GM12891 (cell line): ENCODE results near the gene IRGC.
"Not testable (repeated sequence)": the region's sequence is repeated elsewhere in the genome, so short reads cannot be mapped to it uniquely, and the experiment has no call there.

Source experiments
- DNase-seq: peaks from one replicate; pipeline ENCODE4 v3.0.0; 2011; ENCODE audit warnings: low spot score; ENCODE audit not compliant: insufficient read length
- FAIRE-seq: peaks from 2 replicates; lab custom pipeline; 2011; peaks lifted over from hg19 to GRCh38; lab: Jason Lieb, UNC
- PAX5 ChIP-seq: IDR thresholded peaks from 2 replicates; pipeline ENCODE4 v1.6.1; 2011; ENCODE audit warnings: low read length, moderate library complexity, mild to moderate bottlenecking; ENCODE audit not compliant: insufficient read depth, severe bottlenecking
- POLR2A ChIP-seq: IDR thresholded peaks from 2 replicates; pipeline ENCODE4 v1.6.1; 2011; ENCODE audit warnings: low read depth, low read length, control low read depth
- POLR2AphosphoS5 ChIP-seq: IDR thresholded peaks from 2 replicates; pipeline ENCODE4 v1.6.1; 2011; ENCODE audit warnings: low read depth, low read length, control low read depth
- POU2F2 ChIP-seq: IDR thresholded peaks from 2 replicates; pipeline ENCODE4 v1.6.1; 2011; ENCODE audit warnings: low read depth, mild to moderate bottlenecking, control low read depth, low read length, moderate library complexity
- SPI1 ChIP-seq: IDR thresholded peaks from 2 replicates; pipeline ENCODE4 v1.6.1; 2011; ENCODE audit warnings: low read depth, low read length, control low read depth
- TAF1 ChIP-seq: IDR thresholded peaks from 2 replicates; pipeline ENCODE4 v1.6.1; 2011; ENCODE audit warnings: low read depth, low read length, control low read depth

IRGC gene

DNA sequence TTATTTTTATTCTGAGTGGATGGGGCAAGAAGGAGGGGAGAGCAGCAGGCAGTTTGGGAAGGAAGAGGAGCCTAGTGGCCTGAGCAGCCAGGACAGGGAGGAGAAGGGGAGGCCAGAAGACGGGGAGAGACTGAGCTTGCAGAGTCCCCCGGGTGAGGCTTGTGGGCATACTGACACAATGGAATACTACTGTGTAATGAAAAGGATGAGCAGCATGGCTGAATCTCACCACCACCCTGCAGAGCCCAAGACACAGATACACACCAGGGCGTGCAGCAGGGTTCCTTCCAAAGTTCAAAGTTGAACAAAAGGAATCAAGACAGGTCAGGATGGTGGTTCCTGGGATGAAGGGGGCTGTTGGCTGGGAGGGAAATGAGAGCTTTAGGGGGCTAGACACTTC is 46.9 kb downstream of the IRGC start:
- DNase-seq (no peak), FAIRE-seq (no peak)
- no peak for TF ChIP-seq PAX5
- no peak for TF ChIP-seq POLR2A

GRCh38 chr19:43763473-43763939 is 47.6 kb downstream of the IRGC start:
- FAIRE-seq: peak; percentile 43
- DNase-seq: no peak

DNA sequence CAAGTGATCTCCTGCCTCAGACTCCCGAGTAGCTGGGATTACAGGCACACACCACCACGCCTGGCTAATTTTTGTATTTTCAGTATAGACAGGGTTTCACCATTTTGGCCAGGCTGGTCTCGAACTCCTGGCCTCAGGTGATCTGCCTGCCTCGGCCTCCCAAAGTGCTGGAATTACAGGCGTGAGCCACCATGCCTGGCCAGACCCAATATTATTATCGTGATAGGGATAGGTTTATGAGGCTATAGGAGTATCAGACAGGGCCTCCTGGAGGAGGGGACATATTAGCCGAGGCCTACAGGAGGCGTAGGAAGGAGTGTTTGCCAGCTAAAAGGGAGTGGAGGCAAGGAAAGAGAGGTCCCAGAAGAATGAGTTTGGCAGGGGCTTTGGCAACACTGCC is 48.8 kb downstream of the IRGC start:
- FAIRE-seq, DNase-seq: not testable (repeated sequence)

More at GRCh38 chr19:43763473-43763939, 47.6 kb downstream of the IRGC start:
- no peak for TF ChIP-seq TAF1
- TF ChIP-seq POU2F2: peak; percentile 58; the same call in 1 of the 2 replicates
- TF ChIP-seq POLR2AphosphoS5: no peak
- peak; percentile 27 for TF ChIP-seq PAX5
- no peak for TF ChIP-seq SPI1
- TF ChIP-seq POLR2A: peak; percentile 35; the same call in 1 of the 2 replicates

DNA sequence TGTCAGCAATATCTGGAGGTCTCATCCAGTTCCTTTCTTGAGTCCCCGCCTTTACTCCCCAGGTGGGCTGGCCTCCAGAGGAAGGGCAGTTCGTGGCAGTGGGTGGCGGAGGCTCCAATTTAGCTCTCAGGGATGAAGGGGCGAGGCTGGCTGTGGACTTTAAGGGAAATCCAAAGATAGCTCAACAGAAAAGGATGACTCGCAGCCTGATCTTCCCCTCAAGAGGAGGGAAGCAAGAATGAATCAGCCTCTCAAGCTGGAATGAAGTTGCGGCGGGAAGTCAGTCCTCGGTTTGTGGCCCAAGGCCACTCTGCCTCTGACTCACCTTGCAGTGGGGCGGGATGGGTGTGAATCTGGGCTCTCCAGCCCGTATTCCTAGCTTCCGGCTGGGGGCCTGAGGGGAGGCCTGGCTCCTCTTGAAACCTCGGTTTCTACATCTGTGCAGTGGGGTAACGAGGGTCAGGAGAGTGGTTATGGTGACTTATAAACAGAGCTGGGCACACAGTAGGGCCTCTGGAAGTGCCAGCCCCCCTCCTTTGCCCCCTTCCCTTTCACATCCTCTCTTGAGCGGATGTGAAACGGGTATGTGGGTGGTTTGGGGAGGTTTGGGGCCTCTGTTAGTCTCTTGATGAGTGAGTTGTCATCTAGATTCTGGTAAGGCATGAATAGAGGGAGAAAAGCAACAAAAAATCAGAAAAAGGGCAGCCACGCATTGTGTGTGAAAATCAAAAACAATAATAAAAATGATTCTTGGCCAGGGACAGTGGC is 49.4 kb downstream of the IRGC start:
- DNase-seq: no peak
- TF ChIP-seq SPI1 (peak; percentile 99), TAF1 (peak; percentile 15; the same call in 1 of the 2 replicates), PAX5 (peak; percentile 46), POLR2AphosphoS5 (peak; percentile 50), POU2F2 (peak; percentile 89), POLR2A (0 out of 2 replicates have a peak, but pooled peaks have one; percentile 70)
- peak; percentile 97 for FAIRE-seq

DNA sequence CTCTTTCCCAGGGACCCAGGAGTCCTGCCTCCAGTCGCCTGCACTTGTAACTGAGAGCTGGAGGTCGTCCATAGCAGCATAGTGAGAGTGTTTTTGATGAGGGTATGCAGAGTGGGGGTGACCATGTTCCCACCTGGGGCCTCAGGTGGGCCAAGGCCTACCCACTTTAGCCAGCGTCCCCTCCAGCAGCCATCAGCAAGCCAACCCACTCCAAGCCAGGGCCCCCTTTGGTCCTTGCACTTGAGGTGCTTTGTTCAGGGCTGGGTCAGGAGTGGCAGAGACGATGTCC is 50.8 kb downstream of the IRGC start:
- no peak for FAIRE-seq
- DNase-seq: no peak
- TF ChIP-seq POLR2A: no peak
- no peak for TF ChIP-seq POLR2AphosphoS5
- TF ChIP-seq POU2F2: no peak
- TF ChIP-seq TAF1: no peak

DNA sequence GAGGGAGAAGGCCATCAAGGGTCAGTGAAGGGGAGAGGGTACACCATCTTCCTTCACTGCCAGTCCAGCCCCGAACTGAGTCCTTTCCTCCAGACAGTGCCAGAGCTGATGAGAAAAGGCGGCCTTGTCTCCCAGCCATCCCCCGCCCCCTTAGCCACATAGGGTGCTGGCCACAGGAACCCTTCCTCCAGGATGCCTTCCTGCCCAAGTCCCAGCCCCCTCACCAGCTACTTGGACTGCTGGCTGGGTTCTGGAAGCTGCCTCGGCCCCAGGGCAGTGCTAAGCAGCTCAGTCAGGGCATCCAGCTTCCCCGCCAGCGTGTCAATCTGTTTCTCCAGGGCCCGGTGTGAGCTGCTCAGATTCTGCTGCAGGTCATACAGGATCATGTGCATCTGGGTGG is 51.4 kb downstream of the IRGC start:
- no peak for TF ChIP-seq SPI1
- no peak for FAIRE-seq
- no peak for DNase-seq

DNA sequence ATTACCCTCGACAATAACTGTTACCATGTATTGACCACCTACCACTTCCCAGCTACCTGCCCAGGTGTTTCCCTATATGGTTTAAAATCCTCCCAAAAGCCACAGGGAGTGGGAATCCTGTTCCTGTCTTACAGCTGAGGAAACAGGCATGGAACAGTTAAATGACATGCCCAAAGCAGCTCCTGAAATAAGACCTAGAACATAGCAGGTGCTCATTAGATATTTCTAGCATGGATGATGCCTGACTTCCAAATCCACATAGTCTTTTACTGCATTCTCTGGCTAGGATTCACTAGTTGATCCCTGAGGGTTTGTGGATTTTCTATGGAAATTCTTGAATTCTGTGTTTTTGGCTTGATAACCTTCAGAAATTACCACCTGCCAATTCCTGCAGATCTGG is 51.9 kb downstream of the IRGC start:
- no peak for TF ChIP-seq PAX5
- no peak for TF ChIP-seq POU2F2
- TF ChIP-seq SPI1: no peak
- TF ChIP-seq POLR2AphosphoS5: no peak
- TF ChIP-seq POLR2A: no peak
- no peak for TF ChIP-seq TAF1
- DNase-seq (no peak), FAIRE-seq (no peak)

- DNase-seq: no peak
- FAIRE-seq: peak; percentile 9
- TF ChIP-seq POLR2A (no peak), POU2F2 (no peak), SPI1 (no peak), POLR2AphosphoS5 (no peak), PAX5 (no peak), TAF1 (no peak)
These were observed 52.6 kb downstream of the IRGC start for GRCh38 chr19:43768273-43769050.

DNA sequence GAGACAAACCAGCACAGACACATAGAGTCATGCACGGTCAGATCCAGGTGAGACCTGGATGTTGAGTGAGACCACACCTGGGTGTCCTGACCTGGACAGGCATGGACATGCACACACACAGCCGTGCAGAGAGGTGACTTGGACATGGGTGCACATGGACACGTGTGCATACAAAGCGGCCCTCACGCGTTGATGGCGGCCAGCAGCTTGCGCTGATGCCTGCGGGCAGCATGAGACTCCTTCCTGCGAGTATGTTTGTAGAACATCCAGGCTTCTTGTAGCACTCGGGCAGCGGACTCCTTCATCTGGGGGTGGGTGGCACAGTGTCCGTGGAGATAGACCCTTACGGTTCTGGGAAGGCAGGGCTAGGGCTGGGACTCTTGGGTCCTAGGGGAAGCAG is 53.4 kb downstream of the IRGC start:
- DNase-seq (no peak), FAIRE-seq (no peak)
- TF ChIP-seq SPI1: no peak
- no peak for TF ChIP-seq POLR2A
- no peak for TF ChIP-seq POLR2AphosphoS5
- TF ChIP-seq POU2F2: no peak
- TF ChIP-seq TAF1: no peak
- no peak for TF ChIP-seq PAX5
